ENCODE data around the gene COL6A1.

DNA sequence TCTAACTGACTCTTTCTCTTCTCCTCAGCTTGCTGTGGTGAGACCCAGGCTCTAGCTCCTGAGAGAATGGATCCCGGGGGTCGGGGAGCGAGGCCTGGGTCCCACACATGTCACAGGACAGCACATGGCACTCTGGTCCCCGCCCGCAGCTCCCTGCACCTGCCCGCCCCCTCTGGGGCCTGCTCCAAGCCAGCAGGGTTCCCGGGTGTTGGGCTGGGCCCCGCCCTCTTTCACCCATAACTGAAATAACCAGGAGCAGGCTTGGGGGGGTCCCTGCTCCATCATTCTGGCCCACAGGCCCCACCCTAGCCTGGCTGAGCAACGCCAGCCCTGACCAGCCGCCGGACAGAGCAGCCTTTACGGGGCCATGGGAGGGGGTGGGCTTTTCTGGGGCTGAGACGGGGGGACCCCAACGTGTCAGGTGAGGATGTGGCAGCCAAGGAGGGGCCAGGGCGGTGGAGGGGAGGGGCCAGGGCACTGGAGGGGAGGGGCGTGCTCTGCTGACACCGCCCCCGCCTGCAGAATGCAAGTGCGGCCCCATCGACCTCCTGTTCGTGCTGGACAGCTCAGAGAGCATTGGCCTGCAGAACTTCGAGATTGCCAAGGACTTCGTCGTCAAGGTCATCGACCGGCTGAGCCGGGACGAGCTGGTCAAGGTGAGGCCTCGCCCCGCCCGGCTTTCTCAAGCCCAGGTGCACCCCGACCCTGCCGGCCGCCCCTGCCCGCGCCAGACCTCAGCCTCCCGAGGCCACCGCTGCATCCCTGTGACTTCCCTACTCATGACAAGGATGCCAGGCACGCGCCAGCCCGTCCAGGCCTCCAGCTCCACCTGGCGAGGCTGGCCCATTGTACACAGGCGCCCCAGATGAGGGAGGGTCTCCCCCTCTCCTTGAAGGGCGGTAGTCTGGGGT lies 19.4 kb downstream of the COL6A1 start:
- TF ChIP-seq, protein P1, sequence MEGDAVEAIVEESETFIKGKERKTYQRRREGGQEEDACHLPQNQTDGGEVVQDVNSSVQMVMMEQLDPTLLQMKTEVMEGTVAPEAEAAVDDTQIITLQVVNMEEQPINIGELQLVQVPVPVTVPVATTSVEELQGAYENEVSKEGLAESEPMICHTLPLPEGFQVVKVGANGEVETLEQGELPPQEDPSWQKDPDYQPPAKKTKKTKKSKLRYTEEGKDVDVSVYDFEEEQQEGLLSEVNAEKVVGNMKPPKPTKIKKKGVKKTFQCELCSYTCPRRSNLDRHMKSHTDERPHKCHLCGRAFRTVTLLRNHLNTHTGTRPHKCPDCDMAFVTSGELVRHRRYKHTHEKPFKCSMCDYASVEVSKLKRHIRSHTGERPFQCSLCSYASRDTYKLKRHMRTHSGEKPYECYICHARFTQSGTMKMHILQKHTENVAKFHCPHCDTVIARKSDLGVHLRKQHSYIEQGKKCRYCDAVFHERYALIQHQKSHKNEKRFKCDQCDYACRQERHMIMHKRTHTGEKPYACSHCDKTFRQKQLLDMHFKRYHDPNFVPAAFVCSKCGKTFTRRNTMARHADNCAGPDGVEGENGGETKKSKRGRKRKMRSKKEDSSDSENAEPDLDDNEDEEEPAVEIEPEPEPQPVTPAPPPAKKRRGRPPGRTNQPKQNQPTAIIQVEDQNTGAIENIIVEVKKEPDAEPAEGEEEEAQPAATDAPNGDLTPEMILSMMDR (IDR thresholded peaks at IDR 0.05; ENCODE audit: low read depth, low read length): no peak
- no peak for TF ChIP-seq EZH2phosphoT487 (IDR thresholded peaks at IDR 0.05; ENCODE audit: low read depth)

Measured in OCI-LY3 (cell line).